Activated CD4-positive, alpha-beta T cell treated with anti-CD3 and anti-CD28 coated beads, Interleukin-2, Interleukin-6, amounts not matched to agents 100 ng/mL and 50 ng/mL, durations not matched to agents 16 hours and 8 hours (primary cell): ENCODE results near the gene CRYZ.
"Not testable (repeated sequence)": the region's sequence is repeated elsewhere in the genome, so short reads cannot be mapped to it uniquely, and the experiment has no call there.

Experiments used
- DNase-seq: peaks from one replicate; pipeline ENCODE4 v3.0.0-alpha.2; 2020

The CRYZ gene, protein sequence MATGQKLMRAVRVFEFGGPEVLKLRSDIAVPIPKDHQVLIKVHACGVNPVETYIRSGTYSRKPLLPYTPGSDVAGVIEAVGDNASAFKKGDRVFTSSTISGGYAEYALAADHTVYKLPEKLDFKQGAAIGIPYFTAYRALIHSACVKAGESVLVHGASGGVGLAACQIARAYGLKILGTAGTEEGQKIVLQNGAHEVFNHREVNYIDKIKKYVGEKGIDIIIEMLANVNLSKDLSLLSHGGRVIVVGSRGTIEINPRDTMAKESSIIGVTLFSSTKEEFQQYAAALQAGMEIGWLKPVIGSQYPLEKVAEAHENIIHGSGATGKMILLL

DNA sequence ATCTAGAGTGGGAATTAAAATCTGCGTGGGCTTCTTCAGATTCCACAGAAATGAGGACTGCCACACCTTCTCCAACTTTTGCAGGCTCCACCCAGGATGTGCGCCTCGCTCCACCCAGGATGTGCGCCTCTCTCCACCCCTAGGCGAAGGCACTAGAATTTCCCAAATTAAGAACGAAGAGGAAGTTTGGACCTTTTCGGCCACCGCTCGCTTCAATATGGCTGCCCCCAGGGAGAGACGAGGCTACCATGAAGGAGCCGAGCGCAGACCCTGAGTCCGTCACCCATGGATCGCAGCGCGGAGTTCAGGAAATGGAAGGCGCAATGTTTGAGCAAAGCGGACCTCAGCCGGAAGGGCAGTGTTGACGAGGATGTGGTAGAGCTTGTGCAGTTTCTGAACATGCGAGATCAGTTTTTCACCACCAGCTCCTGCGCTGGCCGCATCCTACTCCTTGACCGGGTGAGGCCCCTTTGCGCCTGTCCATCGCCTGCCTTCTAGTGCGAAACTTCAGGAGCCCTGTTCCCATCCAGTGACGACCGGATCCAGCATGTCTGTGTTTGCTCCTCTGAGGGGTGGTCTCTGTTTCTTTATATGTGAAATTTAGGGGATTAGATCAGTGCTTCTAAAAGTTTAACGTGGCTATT lies at the start of gene CRYZ, which contains the start of gene TYW3:
Gene CRYZ, minus strand, starts transcription at position 91 of the 644 bp plus-strand sequence. CDS start 8,229 bp downstream, outside the sequence.
Gene TYW3, plus strand, starts transcription at position 193 of the 644 bp plus-strand sequence. Its CDS starts 93 bp downstream, at position 286.
- DNase-seq = peak; percentile 93

DNA sequence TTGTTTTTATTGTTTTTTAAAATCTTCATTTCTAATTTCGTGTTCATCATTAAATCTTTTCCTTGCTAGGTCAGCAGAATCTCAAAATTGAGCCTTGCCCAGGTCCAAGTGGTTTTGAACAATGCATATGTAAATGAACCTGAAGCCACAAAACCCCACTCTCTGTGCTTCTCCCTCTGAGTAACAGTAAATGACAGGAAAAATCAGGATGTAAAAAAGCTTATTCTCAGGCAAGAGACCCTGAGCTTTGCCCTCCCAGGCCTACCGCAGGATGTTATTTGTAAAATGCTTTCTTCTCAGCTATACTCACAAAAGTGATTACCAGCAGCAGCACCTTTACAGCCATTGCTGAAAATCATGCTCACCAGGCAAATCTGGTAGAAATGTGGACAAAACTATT lies 47.7 kb upstream of the CRYZ start:
- no peak for DNase-seq

DNA sequence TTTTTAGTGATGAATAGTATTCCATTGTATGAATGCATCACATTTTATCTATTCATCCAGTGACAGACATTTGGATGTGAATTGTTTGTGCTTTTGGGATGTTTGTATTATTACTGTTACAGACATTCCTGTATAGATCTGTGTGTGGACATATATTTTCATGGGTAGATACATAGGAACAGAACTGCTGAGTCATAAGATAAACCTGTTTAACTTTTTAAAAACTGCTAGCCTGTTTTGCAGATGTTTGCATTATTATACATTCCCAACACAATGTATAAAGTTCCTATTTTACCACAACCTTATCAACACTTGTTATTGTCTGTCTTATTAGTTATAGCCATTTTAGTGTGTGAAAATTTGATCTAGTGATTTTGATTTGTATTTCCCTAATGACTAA lies 46.9 kb upstream of the CRYZ start:
- no peak for DNase-seq

DNA sequence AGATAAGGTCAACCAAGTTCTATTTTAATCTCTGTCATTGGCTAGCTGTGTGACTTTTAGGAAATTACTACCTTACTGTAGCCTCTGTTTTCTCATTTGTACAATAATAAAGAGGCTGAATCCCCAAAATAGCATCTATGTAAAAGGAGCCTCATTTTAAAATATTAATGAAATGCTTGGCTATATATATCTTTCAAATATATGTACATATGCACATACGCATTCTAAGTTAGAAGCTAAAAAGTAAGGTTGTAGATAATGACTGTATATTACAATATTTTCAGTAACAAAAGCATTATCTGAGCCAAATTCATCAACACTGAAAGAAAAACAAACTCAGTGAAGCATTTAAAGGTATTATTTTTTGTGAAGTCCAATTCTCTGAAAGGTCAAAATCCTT lies 44.7 kb upstream of the CRYZ start:
- DNase-seq = no peak

DNA sequence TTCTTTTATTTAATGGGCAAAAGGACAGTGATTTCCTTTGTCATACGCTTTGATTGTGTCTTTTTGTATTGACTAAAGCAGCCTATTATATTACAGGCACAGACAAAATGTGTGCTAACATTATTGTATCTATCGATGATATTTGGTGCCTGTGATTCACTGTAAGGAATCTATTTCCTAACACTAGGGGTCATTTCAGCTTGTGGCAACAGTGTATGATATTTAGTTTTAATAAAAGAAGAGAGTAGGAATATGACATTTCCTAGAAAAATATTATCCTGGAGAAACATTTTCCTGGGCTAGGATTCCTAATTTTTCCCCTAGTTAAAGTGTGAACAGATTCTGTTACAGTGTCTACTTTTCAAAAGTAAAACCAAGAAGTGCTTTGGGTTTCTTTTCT lies 42.9 kb upstream of the CRYZ start:
- DNase-seq = no peak

DNA sequence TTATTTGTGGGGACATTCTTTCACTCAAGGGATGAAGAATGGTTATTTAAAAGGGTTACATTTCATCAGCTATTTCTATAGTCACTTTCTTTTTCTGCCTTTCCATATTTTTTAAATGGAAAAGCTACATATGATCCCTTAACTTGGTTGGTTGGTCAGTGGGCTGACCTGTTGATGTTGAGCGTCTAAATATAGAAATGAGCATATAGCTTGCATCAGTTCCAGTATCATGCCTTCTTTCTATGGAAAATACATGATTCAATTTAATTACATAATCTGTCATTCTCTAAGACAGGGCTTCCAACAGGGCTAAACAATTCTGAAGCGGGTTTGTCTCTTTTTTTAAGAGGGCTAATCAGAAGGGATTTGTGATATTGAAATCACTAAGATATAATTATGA lies 40.7 kb upstream of the CRYZ start:
- no peak for DNase-seq

DNA sequence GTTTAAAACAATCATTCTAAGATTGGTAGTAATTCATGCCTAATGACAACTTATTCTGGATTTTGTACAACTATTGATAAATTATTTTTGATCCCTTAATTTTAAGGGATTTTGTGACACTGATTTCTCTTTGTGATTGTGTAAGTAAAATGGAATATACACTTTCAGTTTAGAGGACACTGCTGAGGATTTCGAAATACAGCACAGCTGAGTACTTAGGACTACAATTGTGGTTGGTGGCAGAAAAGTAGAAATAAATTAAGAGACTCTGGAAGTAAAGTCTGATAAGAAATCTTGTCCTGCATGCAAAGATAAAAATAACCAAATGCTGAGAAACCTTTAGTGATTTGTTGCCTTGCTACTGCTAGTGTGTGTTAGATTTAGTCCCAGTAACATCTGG lies 40.1 kb upstream of the CRYZ start:
- DNase-seq = no peak

DNA sequence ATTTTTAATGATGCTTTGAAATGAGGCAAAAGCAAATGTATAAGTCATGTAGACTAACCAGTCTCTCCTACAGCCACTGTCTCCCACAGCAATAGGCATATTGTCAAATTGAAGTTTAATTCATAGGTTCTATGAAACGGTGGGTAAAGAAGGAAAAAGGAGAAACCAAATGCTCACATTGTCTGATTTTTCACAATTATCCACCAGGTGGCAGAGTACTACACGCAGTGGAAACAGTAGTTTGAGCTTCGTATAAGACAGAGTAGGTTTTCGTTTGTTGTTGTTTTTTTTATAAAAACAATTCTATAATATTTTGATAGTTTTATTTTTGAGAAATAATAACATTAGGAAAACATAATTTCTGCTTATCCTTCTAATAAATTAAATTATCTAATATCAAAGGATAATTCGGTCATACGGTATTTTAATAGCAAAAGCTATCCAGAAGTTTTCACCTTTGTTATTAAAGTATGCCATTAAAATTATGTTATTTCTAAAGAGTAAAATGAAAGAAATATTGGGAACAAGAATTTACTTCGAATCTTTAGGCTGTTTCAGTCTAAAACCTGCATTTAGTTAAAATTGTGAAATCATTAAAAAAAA lies 39.2 kb upstream of the CRYZ start:
- DNase-seq = peak; percentile 53

DNA sequence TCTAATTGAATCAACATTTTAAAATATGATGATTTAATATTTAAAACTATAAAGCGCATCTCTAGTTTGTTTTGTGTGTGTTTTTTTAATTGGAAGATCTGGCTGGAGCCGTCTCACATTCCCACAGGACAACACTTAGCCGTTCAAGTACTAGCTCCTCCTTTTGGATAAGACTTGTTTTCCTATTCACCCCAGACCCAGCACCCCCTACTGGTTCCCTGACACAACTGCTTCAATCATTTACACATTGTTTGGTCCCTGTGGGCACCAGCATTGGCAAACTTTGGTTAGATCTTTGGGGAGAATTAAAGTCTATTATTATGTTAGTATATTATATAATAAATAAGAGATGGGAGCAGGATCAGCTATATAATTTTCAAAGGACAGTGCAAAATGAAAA lies 34.6 kb upstream of the CRYZ start:
- peak; percentile 23 for DNase-seq

DNA sequence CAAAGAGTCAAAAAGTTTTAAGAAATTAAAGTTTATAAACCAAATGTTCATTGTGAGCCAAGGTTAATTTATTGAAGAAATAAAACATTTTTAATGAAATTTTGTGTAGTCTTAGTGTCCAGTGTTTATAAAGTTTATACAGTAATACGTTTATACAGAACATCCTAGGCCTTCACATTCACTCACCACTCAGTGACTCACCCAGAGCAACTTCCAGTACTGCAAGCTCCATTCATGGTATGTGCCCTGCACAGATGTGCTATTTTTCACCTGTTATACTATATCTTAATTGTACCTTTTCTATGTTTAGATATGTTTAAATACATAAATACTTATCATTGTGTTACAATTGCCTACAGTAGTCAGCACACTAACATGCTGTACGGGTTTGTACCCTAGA lies 33.7 kb upstream of the CRYZ start:
- DNase-seq = no peak

DNA sequence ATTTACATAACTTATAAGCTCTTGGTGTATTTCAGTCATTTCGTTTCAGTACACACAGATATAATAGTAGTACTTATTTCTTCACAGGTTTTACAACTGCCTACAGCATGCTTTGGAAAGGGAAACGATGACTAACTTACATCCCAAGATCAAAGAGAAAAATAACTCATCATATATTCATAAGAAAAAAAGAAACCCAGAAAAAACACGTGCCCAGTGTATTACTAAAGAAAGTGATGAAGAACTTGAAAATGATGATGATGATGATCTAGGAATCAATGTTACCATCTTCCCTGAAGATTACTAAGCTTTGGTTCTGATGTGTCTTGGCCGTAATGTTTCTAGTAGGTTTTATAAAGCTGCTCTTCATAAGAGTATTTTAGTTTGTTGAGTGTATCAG lies 31.0 kb upstream of the CRYZ start:
- DNase-seq = peak; percentile 63

DNA sequence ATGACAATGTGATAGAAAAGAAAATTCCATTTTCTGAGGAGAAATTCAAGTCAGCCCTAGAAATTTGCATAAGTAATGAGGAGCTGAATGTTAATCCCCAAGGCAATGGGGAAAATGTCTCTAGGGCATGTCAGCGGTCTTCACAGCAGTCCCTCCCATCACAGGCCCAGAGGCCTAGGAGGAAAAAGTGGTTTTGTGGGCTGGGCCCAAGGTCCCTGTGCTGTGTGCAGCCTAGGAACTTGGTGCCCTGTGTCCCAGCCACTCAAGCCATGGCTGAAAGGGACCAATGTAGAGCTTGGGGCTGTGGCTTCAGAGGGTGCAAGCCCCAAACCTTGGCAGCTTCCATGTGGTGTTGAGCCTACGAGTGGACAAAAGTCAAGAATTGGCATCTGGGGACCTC lies 23.8 kb upstream of the CRYZ start:
- DNase-seq = not testable (repeated sequence)

DNA sequence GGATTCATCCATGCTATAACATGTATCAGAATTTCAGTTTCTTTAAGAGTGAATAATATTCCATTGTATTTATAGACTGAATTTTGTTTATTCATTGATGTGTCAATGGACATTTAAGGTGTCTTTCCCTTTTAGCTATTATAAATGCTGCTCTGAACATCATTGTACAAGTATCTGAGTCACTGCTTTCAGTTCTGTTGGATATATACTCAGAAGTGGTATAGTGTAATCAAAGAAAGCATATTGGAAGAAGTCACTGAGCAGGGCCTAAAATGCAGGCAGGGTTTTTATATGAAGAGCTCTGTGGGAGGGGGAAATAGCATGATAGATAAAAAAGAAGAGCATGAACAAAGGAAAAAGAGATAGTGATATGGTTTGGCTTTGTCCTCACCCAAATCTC lies 22.6 kb upstream of the CRYZ start:
- DNase-seq = no peak

DNA sequence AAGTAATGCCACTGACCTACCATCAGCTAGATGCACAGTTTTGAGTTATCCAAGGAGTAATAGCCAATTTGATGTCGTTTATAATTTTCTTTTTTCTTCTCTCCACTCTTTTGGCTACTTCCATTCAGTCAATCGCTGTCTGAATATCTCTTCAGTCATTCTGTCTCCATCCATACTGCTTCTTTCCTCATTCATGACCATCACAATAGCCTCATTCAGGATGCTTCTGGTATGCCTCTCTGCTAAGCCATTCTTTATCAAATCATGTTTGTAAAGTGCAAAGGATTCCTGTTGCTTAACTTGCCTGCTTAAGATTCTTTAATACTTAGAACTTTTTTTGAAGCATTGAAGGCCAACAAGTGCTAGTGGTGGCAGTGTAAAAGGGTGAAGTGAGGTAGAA lies 20.3 kb upstream of the CRYZ start:
- DNase-seq = no peak

DNA sequence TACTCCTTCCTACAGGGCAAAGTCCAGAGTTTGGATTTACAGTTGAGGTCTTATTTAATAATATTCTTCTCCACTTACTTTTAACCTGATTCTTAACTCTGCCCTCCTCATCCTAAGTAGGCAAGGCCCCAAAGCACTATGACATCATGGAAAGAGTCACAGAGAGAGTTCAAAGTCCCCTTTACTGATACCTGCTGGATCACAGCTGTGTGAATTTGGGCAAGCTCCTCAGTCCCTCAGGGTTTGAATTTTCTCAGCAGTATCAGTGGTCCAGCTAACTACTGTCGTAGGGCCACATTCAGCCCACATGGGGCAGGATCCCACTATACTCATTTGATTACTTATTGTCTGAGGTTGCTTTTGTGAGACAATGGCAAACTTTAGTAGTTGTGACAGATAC lies 16.1 kb upstream of the CRYZ start:
- no peak for DNase-seq

DNA sequence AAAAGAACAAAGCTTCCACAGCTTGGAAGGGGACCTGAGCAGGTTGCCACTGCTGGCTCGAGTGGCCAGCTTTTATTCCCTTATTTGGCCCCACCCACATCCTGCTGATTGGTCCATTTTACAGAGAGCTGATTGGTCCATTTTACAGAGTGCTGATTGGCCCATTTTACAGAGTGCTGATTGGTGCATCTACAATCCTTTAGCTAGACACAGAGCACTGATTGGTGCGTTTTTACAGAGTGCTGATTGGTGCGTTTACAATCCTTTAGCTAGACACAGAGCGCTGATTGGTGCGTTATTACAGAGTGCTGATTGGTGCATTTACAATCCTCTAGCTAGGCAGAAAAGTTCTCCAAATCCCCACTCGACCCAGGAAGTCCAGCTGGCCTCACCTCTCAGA lies 12.4 kb upstream of the CRYZ start:
- not testable (repeated sequence) for DNase-seq

DNA sequence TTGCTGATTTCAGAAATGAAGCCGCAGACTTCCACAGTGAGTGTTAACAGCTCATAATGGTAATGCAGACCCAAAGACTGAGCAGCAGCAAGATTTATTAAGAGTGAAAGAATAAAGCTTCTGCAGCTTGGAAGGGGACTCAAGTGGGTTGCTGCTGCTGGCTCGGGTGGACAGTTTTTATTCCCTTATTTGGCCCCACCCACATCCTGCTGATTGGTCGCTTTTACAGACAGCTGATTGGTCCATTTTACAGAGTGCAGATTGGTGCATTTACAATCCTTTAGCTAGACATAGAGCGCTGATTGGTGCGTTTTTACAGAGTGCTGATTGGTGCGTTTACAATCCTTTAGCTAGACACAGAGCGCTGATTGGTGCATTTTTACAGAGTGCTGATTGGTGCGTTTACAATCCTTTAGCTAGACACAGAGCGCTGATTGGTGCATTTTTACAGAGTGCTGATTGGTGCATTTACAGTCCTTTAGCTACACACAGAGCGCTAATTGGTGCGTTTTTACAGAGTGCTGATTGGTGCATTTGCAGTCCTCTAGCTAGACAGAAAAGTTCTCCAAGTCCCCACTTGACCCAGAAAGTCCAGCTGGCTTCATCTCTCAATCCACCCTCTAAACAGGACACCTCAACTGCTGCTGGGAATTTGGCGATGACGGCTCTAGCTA lies 7.6 kb upstream of the CRYZ start:
- DNase-seq = not testable (repeated sequence)

DNA sequence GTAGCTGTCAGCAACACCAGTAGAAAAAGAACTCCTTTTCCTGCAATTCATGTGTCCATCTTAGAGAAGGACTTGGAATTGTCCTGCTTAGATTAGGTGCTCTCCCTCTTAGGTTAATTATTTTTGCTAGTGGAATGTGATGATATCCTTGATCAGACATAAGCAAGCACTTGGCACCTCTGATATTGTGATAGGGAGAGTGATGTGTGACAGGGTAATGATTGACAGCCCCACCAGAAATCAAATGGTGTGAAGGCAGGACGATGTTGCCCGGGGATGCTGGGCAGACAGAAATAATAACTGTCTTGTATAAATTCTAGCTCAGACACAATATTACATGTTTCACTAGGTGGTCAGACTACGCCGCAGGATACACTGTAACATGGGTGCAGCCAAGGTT lies 4.5 kb upstream of the CRYZ start:
- DNase-seq = no peak

DNA sequence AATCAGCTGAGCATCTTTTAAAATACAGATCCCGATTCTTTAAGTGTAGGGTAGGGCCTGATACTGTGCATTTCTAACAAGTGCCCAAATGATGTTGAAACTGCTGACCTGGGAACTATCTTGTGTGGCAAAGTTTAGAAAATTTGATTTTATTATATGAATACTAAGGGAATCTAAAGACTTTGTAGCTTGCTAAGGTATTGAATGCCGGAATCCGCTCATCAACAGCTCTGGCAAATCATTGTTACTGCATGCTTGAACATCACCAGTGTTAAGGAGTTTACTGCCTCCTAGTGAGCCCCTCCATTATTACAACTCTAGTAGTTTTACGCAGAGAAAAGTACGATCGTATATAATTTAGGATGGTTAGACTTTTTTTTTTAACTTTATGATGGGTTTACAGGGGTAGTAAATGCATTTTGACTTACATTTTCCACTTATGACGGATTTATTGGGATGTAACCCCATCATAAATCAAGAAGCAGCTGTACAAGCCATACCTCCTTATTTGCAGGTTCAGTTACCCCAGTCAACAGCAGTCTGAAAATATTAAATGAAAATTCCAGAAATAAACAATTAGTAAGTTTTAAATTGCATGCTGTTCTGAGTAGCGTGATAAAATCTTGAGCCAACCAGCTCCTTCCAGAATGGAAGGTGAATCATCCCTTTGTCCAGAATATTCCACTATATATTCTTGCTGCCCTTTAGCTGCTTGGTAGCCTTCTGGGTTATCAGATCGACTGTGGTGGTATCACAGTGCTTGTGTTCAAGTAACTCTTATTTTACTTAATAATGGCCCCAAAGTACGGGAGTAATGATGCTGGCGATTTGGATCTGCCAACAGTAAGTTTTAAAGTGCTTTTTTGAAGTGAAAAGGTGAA lies 994 bp upstream of the CRYZ start:
- peak; percentile 83 for DNase-seq

DNA sequence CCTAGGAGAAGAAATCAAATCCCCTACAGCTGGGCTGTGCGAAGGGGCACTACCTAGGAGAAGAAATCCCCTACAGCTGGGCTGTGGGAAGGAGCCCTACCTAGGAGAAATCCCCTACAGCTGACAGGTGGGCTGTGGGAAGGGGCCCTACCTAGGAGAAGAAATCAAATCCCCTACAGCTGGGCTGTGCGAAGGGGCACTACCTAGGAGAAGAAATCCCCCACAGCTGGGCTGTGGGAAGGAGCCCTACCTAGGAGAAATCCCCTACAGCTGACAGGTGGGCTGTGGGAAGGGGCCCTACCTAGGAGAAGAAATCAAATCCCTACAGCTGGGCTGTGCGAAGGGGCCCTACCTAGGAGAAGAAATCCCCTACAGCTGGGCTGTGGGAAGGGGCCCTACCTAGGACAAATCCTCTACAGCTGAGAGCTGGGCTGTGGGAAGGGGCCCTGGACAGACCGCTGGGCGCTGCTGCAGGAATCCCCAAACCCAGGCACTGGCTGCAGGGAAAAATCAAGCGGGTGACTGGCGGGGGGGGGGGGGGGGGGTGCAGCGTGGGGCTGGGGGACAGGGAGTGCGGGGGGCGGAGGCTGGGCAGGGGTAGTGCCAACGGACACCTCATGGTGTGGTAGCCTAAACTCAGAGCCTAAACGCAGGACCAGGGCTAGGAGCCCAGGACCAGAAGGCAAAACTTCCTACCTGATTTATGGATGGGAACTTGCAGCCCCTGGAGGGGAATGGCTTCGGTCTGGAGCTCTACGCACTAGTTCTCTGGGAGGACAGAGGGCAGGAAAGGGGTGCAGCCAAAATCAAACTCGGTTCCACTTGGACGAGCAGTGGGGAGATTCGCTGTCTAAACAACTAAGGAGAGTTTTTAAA lies 541 bp downstream of the CRYZ start:
- DNase-seq = not testable (repeated sequence)

DNA sequence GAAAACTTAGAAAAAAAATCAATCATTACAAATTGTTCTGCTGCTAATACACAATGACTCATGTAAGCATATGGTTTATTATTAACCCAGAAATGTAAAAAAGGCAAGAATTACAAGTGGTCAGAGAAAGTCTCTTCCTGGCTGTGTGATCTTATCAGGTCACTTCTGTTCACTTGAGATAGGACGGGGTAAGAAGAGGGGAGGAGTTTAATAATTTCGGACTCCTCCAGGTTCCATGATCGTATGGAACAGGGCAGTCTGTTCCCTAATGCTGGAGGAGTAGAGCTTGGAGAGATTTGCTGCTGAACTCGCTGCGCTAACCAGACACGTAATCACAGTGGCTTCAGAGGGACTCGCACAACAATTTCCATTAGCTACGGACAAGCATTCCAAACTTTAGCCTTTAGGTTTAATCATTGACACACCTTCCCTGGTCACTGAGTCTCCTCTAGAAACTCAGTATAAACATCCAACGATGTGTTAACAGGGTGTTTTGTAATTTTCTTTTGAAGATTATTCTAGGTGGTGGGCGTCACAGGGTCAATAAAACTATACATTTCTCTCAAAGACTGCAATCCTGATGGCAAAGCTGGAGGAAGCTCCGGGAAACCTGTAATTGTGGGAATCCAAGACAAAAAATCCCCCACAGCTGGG lies 1.3 kb downstream of the CRYZ start:
- DNase-seq = no peak
